ENCODE data around the gene PASK.
"Not testable (repeated sequence)": the region's sequence is repeated elsewhere in the genome, so short reads cannot be mapped to it uniquely, and the experiment has no call there.

PASK gene

DNA sequence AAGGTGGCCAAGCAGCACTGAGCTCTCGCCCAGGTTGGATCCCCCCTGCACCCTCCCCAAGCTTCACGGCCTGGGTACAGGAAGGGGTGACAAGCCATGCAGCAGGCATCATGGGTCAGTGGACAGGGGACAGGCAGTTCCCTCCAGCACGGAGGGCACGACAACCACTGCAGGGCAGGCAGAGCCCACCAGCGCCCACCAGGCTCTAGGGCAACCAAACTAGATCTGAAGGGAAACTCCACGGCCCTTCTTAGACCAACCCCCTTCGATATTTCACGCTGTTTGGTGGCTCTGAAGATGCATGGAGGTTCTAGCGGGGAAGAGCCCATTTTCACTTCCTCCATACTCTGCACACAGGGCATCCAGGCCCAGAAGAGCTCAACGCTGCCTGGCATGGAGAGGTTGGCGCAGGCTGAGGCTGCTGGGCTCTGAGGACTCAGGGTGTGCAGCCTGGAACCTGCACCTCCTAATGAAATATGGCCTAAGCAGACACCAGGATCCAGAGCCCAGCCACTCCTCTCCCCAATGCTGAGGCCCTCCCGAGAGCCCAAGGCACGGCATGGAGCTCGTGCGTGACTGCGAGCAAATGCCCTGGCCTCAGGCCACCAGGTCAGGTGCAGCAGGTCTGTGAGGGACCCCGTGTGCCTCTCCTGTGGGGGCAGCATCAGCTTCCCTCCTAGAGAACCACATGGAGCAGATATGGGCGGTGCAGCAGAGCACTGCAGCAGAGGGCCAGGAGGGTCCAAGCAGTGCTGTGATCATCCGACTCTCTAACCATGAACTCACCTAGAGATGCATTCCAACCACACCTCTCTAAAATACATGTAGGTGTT, 38.4 kb downstream of the PASK start:
- Histone ChIP-seq H3K27ac (peak overlapping the region in 9 of 21 experiments; percentile 21 to 92 (median 82)), H3K4me3 (no peak overlapping the region)

DNA sequence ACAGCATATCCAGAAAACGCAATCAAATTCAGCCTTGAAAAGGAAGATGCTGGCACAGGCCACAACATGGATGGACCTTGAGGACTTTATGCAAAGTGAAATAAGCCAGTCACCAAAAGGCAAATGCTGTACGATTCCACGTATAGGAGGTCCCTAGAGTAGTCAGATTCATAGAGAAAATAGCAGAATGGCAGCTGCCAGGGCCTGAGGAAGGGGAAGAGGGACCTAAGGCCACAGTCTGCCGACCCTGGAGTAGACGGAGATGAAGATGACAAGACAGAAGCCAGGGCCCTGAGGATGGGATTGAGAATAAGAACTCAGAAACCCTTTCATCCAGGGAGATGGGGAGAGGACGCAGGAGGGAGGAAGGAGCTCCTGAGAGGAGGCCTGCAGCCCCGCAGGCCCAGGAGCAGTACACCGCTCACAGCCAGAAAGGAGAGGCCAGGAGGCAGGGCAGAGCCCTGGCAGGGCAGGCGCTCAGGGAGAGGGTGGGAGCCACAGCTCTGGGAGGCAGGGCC, 39.1 kb downstream of the PASK start:
- peak overlapping the region in 9 of 21 experiments; percentile 21 to 92 (median 82) for H3K27ac ChIP-seq
- H3K4me3 ChIP-seq, result no peak overlapping the region

DNA sequence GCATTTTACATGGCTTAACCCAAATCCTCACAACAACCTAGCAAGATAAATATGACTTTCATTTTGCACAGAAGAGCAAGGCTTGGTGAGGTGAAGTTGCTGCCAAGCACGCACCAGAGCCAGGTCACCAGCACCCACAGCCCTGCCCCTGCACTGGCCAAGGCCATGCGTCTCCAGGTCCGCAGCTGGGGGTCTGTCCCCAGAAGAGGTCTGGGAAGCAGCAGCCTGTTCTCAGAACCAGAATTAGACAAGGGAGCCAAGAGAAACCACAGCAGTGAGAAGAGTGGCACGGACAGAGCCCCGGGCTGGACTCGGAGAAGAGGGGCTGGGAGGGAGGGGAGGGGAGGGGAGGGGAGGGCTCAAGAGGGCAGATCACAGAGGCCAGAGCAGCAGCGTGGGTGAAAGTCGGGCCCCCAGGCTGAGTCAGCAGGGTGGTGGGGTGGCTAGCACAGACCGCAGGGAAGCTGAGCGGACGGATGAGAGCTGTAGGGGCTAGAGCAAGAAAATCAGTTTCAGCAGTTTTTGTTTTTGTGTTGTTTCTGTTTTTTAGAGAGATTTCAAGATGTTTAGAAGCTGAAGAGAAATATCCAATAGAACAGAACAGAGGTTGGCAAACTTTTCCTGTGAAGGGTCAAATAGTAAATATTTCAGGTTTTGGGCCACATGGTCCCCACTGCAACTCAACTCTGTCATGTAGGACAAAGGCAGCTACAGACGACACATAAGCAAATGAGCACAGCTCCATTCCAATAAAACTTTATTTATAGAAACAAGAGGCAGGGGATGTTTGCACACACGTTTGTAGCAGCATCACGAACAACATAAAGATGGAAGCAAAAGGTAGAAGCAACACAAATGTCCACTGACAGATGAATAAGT, 39.8 kb downstream of the PASK start:
- Histone ChIP-seq H3K4me3 (no peak overlapping the region), H3K27ac (peak overlapping the region in 13 of 21 experiments; percentile 7 to 92 (median 75))

DNA sequence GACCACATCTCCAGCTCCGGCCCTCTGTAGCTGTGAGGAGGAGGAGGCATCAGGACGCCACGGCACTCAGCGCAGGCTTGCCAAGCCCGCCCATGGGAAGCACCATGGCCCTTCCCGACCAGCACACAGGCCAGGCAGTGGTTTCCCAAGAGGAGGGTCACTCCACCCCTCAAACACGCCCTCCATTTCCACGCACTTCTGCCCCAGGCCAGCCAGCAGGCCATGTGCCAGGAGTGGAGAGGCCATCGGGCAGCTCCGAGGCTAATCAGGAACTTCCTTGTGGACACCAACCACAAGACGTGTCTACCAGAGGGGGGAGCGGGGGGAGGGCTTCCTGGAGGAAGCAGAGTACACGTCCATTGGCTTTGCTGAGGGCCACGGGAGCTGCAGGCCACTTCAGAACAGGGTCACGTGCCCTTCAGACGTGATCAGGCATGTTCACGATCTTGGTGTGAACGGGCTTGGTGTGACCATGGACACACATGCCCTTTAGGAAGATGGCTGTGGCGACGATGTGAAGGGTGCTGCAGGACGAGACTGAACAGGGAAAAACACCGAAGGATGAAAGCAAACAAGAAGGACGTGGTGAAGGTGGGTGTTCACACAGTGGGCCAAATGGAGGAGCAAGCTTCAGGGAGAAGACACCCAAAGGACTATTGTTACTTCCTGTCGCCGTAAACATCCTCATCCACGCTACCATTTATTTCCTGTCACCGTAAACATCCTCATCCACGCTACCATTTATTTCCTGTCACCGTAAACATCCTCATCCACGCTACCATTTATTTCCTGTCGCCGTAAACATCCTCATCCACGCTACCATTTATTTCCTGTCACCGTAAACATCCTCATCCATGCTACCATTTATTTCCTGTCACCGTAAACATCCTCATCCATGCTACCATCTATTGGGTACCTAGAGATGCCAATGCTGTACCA, 40.7 kb downstream of the PASK start:
- H3K27ac ChIP-seq, result peak overlapping the region in 14 of 21 experiments; percentile 7 to 92 (median 66)
- no peak overlapping the region for H3K4me3 ChIP-seq

DNA sequence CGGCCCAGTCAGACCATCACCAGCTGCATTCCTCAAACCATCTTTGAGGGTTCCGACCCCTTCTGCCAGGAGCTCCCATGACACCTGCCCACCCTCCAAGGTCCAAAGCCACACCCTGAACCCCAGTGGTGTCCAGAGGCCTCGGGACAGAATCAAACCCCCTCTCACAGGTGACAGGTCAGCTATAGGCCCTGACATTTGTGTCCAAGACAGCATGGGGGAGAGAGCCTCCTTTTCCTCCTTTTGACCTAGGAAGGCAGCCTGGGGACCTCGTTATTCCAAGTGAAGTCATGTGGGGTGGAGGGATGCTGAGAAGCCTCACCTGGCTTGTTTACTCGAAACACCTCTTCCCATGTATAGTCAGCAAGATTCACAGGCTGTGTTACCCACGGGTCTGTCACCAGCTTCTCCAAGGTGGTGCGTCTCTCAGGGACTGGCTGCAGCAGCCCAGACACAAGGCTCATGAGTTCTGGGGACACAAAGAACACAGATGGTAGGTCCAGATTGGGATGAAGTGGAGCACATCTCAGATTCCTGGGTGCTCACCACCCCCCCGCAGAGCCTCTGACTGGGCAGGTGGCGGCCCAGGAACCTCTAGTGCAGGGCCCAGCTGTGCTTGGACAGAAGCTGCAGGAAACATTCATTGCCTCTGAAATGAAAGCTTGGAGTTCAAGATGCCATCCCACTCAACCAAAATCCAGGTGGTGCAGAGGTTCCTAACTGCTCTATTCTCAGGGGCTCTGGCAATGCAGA, 42.1 kb downstream of the PASK start:
- Histone ChIP-seq H3K4me3 (no peak overlapping the region), H3K27ac (peak overlapping the region in 5 of 21 experiments; percentile 79 to 92 (median 84))

DNA sequence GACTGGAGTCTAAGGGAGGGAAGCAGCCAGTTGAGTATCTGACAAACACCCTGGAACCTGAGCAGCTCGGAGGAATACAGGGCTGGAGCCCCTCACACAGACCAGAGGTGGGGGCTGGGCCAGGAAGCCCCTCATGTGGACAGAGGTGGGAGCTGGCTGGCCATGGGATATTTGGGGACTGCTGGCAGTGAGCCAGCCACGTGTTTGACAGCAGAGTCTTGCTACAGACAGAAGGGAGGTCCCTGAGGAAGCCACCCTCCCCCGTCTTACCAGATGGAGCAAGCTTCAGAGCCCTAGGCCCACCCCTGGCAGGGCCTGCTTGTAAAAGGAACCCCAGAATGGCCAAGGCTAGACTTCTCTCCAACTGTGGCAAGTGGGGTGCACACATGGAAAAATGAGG, 43.6 kb downstream of the PASK start:
- peak overlapping the region in 1 of 21 experiments; percentile 96 for H3K27ac ChIP-seq
- no peak overlapping the region for H3K4me3 ChIP-seq

DNA sequence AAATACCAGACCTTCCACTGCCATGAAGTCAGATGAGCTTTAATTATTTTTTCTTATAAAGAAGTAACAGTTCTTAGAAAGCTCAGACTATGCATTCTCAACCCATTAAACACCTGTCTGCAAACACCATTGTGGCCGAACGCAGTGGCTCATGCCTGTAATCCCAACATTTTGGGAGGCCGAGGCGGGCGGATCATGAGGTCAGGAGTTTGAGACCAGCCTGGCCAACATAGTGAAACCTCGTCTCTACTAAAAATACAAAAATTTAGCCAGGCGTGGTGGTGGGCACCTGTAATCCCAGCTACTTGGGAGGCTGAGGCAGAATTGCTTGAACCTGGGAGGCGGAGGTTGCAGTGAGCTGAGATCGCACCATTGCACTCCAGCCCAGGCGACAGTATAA, 44.7 kb downstream of the PASK start:
- not testable (repeated sequence) for H3K4me3 ChIP-seq
- peak overlapping the region in 1 of 21 experiments; percentile 96 for H3K27ac ChIP-seq

DNA sequence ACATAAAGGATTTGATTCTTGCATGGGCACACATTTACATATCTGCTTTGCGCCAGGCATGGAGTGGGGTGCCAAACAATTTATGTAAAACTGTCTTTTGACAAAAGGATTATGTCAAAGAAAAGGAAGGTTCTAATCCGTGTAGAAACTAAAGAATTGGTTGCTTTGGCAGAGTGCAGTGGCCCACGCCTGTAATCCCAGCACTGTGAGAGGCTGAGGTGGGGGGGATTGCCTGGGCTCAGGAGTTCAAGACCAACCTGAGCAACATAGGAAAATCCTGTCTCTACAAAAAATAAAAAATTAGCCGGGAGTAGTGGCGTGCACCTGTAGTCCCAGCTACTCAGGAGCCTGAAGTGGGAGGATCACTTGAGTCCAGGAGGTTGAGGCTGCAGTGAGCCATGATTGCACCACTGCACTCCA, 46.1 kb downstream of the PASK start:
- Histone ChIP-seq H3K27ac (peak overlapping the region in 16 of 21 experiments; percentile 77 to 96 (median 92)), H3K4me3 (peak overlapping the region; percentile 75 to 96 (median 90))

DNA sequence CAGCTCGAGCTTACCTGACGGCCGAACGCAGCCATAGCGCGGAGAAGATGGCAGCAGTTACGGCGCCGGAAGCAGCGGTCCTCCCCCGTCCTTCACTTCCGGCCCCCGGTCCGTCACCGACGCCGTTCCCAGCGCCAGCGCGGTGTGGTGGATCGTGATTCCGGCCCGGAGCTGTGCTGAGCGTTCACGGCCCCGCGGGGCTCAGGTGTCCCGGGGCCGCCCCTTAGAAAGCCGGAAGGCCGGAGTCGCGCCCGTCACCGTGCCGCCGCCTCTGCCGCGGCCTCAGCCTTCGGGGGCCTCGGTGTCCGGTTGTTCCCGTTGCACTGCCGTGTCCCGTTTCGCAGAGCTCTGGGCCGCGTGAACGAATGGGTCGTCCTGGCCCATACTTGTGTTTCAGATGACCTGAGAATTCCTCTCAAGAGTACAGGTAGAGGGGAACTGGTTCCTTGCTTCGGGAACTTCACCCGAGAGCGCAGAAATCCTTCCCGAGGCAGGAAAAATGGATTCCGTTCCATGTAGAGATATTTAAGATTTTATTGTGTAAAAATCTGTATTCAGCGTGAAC, 47.0 kb downstream of the PASK start, which contains the start of gene MTERF4:
Gene MTERF4 (minus strand): TSS at position 49 of the 565 bp plus-strand sequence. CDS start 14 bp downstream, at position 35.
- H3K27ac ChIP-seq, result peak within 1 kb of the TSS in 20 of 21 experiments; percentile 77 to 96 (median 91)

DNA sequence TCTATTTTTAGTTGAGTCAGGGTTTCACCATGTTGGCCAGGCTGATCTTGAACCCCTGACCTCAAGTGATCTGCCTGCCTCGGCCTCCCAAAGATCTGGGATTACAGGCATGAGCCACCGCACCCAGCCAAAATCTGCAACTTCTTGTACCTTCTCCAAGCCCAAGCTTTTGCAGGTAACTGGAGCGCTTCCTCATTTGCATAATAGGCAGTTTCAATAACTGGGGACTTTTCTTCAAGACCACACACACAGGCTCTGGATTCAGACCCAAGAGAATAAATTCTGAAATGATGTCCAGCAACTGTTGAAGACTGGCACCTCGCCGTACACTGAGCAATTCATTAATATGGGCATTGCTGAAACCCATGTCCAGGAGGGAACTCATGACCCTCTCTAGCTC, 50.0 kb downstream of the PASK start:
- Histone ChIP-seq H3K27ac (no peak overlapping the region), H3K4me3 (no peak overlapping the region)

More for the DNA sequence above, 47.0 kb downstream of the PASK start, which contains the start of gene MTERF4:
- peak within 1 kb of the TSS; percentile 75 to 96 (median 90) for H3K4me3 ChIP-seq

DNA sequence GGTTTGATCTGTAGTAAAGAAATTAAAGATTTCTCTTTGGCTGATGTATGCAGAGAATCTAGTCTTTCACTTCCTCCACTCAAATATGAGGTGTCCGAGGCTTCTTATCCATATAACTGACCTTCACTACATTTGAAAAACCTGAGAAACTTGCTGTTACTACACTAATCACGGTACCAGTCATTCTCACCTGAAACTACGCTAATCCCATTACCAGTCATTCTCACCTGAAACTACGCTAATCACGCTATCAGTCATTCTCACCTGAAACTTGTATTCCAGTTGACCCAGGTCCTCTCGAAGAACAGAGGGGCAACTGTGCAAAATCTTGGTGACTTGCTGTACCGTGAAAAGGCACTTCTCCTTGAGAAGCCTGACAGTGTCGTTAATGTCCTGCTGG, 52.3 kb downstream of the PASK start:
- Histone ChIP-seq H3K27ac (no peak overlapping the region), H3K4me3 (no peak overlapping the region)

DNA sequence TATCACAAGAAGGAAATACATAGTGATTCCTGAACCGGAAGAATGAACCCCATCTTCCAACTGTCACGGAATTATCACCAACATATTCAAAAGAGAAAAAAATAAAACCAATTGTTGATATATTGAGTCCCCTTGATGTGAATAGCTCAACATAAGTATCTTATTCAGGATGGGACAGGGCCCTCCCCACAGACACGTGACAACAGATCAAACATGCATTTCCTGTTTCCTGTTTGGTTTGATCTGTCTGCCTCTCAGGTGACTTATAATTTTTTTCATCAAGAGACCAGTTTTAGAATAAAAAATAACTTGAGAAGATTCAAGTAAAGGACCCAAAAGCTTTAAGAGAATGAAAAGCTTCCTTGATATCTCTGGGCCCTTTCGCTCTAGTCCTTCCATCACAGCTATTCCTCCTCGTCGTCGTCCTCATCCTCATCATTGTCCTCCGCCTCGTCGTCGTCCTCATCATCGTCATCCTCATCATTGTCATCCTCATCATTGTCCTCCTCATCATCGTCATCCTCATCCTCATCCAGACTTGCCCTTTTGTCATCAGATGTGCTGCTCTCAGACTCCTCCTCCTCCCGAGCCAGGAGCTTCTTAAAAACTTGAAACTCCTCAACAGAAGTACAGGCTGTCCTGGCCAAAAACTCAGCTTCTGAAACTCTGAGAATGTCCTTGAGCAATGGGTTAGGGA, 53.5 kb downstream of the PASK start:
- H3K4me3 ChIP-seq, result no peak overlapping the region
- H3K27ac ChIP-seq, result peak overlapping the region in 2 of 21 experiments; percentile 16 to 42

DNA sequence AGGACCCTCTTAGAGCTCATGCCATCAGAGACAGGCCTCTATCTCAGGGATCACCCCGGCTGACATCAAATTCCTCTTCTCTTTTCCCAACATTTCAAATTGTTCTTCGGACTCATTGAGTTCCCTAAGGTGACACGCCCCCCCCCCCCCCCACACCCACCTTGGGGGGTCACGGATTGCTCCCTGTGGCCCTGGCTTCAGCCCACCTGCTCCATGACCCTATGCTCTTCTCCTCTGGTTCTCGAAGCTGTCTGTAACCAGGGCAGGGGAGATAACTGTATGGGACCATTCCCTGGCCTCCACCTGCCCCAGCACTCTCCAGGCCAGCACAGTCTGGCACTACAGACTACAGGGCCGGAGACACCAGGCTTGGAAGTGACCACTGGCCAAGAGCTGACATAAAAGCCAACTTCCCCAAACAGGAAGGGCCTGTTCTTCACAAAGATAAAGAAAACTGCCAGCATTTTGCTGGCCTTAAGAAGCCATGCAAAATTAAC, 54.3 kb downstream of the PASK start:
- H3K27ac ChIP-seq, result peak overlapping the region in 1 of 21 experiments; percentile 42
- H3K4me3 ChIP-seq, result no peak overlapping the region

DNA sequence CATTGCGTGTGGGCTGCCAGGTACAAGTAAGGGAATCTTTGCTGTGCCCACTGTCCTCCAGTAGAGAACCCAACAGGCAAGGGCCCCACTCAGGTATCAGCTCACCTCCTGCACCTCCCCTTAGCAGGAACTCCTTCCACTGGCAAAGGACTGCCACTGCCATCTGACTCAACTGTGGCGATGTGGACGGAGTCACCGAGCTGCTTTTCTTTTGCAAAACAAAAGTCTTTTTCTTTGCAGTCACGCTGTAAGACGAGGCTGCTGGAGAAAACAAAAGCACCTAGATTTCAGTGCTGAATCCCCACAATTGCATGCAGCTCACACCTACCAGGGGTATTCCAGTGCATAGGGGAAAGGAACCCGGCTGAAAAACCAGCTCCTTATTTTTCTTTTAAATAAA, 55.1 kb downstream of the PASK start:
- Histone ChIP-seq H3K4me3 (no peak overlapping the region), H3K27ac (no peak overlapping the region)

DNA sequence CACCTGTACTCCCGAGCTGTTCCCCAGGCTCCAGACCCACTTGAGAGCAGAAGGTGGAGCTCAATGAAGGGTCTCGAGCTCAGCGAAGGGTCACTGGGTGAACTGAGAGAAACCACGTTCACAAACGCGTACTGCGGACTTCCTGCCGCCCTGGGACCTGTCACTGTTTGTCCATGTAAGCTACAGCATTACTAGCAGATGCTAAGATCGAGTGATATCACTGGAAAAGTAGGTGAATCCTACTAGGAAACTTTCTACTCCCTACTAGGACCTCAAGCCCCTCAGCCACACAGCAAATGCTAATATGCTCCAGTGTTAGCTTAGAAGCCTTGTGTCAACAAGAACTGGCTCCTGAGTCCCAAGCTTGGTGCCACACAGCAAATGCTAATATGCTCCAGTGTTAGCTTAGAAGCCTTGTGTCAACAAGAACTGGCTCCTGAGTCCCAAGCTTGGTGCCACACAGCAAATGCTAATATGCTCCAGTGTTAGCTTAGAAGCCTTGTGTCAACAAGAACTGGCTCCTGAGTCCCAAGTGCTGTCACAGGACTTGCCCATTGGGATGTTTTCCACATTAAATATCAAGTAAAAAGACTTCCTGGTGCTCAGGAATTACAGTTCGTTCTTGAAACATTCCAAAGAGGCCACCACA, 56.0 kb downstream of the PASK start:
- H3K27ac ChIP-seq, H3K4me3 ChIP-seq: not testable (repeated sequence)

DNA sequence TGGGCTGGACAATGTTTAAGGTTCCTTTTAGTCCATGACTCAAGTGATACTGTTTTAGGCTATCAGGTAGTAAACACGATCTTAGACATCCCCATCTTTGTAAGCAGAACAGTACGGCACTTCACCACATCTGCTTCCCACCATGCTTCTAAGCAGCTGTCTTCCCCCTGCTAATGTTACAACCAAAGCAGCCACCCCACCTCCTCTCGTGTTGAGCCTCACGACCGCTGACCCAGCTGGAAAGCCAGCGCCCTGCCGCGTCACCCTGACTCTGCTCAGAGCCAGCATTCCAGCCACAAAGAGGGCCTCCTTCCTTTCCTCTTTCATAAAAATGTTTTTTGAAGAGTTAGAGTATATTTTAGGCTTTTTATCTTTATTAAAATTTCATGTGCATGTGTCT, 56.6 kb downstream of the PASK start:
- Histone ChIP-seq H3K4me3 (no peak overlapping the region), H3K27ac (no peak overlapping the region)
